PC-3 (cell line): ENCODE results near the gene CELA3A. TPM values are rescaled to one million over a fixed set of nuclear protein-coding genes. Genes with fewer than 3 reads are reported as not detected.

Experiments
- ATAC-seq: fragments of 200-7000 bp; cut with Tn5 transposase; 2 replicates; pipeline ENCODE4 v1.9.1; 2020; ENCODE audit warnings: mild to moderate bottlenecking, moderate library complexity
- Bru-seq: library from RNA; stranded (reverse); fragments of 400-500 nt; gene quantifications from one replicate; lab custom pipeline; 2021; lab: Mats Ljungman, UMichigan
- BruChase-seq, 2 experiments: library from RNA; stranded (reverse); fragments of 400-500 nt; gene quantifications; one replicate each; lab custom pipeline; 2021; lab: Mats Ljungman, UMichigan
- BruUV-seq: library from RNA; stranded (reverse); fragments of 400-500 nt; replicated peaks from 2 replicates; lab custom pipeline; 2021; lab: Mats Ljungman, UMichigan
- CTCF ChIA-PET: fragments of 300-600 bp; sonication (Branson Sonifier 250); formaldehyde crosslinking; loops from one replicate; lab custom pipeline; 2022; ENCODE audit warnings: antibody characterized with exemption; lab: Charles Lee
- POLR2A ChIA-PET: fragments of 300-600 bp; sonication (Branson Sonifier 250); formaldehyde crosslinking; loops from one replicate; lab custom pipeline; 2022; ENCODE audit warnings: antibody characterized with exemption; ENCODE audit not compliant: unreplicated experiment; lab: Charles Lee
- DNase-seq: peaks from one replicate; pipeline ENCODE4 v3.0.0-alpha.2; 2015
- H2AFZ ChIP-seq: fragments of 300-600 bp; sonication (generic); 2 replicates; pipeline ENCODE4 v1.6.0; 2016; ENCODE audit warnings: antibody characterized with exemption, low read length
- H3F3A ChIP-seq: fragments of 300-600 bp; sonication (generic); one replicate; pipeline ENCODE4 v1.6.0; 2017; ENCODE audit warnings: antibody characterized with exemption, low read length, control low read depth, mild to moderate bottlenecking; ENCODE audit not compliant: unreplicated experiment
- H3K27ac ChIP-seq: fragments of 300-600 bp; sonication (generic); 2 replicates; pipeline ENCODE4 v1.5.1; 2016; ENCODE audit warnings: mild to moderate bottlenecking, low read length
- H3K27me3 ChIP-seq: fragments of 300-600 bp; sonication (generic); 2 replicates; pipeline ENCODE4 v1.6.1; 2016; ENCODE audit warnings: low read length, mixed read lengths
- H3K36me3 ChIP-seq: fragments of 300-600 bp; sonication (generic); 2 replicates; pipeline ENCODE4 v1.6.1; 2016; ENCODE audit warnings: low read depth, mixed run types, low read length, mixed read lengths
- H3K4me1 ChIP-seq: fragments of 300-600 bp; sonication (generic); 2 replicates; pipeline ENCODE4 v1.5.1; 2016; ENCODE audit warnings: low read length; ENCODE audit not compliant: insufficient read depth
- H3K4me2 ChIP-seq: fragments of 300-600 bp; sonication (generic); 2 replicates; pipeline ENCODE4 v1.6.0; 2016; ENCODE audit warnings: low read length
- H3K4me3 ChIP-seq: fragments of 300-600 bp; sonication (generic); 2 replicates; pipeline ENCODE4 v1.5.1; 2016; ENCODE audit warnings: mild to moderate bottlenecking, low read length, mixed read lengths
- H3K79me2 ChIP-seq: fragments of 300-600 bp; sonication (generic); 2 replicates; pipeline ENCODE4 v1.6.1; 2017; ENCODE audit warnings: low read length, mixed read lengths
- H3K9ac ChIP-seq: fragments of 300-600 bp; sonication (generic); 2 replicates; pipeline ENCODE4 v1.6.0; 2016; ENCODE audit warnings: mild to moderate bottlenecking, low read length
- H3K9me2 ChIP-seq: fragments of 300-600 bp; sonication (generic); replicated peaks from 2 replicates; pipeline ENCODE4 v1.6.1; 2016; ENCODE audit warnings: mixed run types, low read length, mixed read lengths
- H3K9me3 ChIP-seq: fragments of 300-600 bp; sonication (generic); 2 replicates; pipeline ENCODE4 v1.6.1; 2016; ENCODE audit warnings: low read length, mixed read lengths
- H4K20me1 ChIP-seq: fragments of 300-600 bp; sonication (generic); 2 replicates; pipeline ENCODE4 v1.6.1; 2016; ENCODE audit warnings: low read length, mixed read lengths
- EZH2 ChIP-seq: fragments of 300-600 bp; sonication (generic); IDR thresholded peaks from one replicate; pipeline ENCODE4 v1.6.1; 2017; ENCODE audit warnings: antibody characterized with exemption, mild to moderate bottlenecking, low read length; ENCODE audit not compliant: unreplicated experiment
- EZH2phosphoT487 ChIP-seq: fragments of 300-600 bp; sonication (generic); IDR thresholded peaks from 2 replicates; pipeline ENCODE4 v1.6.1; 2018; ENCODE audit warnings: mild to moderate bottlenecking, antibody characterized with exemption, low read length, borderline replicate concordance
- intact Hi-C: fragments of 100-400 bp; cut with micrococcal nuclease; formaldehyde crosslinking; loops from 2 replicates; pipeline ENCODE4 v1.9.0; 2023
- long read RNA-seq: library from polyadenylated mRNA; unstranded; transcript quantifications from one replicate; pipeline ENCODE4 v2.0.0, GENCODE V29; 2021; ENCODE audit not compliant: unreplicated experiment
- total RNA-seq: library from RNA; depleted of rRNA; stranded (reverse); fragments of >200 nt; gene quantifications from 2 replicates; pipeline ENCODE4 v1.2.3, GENCODE V29; 2014; rRNA removed
- TF ChIP-seq, protein P1 (sequence below): fragments of 300-600 bp; sonication (generic); conservative IDR thresholded peaks from 2 replicates; pipeline ENCODE4 v1.5.1; 2017; ENCODE audit warnings: antibody characterized with exemption, low read depth, mild to moderate bottlenecking, low read length

The CELA3A gene, protein sequence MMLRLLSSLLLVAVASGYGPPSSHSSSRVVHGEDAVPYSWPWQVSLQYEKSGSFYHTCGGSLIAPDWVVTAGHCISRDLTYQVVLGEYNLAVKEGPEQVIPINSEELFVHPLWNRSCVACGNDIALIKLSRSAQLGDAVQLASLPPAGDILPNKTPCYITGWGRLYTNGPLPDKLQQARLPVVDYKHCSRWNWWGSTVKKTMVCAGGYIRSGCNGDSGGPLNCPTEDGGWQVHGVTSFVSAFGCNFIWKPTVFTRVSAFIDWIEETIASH
- total RNA-seq, result not detected in 2 replicates
- Bru-seq, nascent RNA, result not detected
- not detected for BruChase-seq, experiment 1, labeled RNA remaining after a 6-hour chase
- BruChase-seq, experiment 2, labeled RNA remaining after a 2-hour chase, result not detected
- long read RNA-seq, result 0 reads

DNA sequence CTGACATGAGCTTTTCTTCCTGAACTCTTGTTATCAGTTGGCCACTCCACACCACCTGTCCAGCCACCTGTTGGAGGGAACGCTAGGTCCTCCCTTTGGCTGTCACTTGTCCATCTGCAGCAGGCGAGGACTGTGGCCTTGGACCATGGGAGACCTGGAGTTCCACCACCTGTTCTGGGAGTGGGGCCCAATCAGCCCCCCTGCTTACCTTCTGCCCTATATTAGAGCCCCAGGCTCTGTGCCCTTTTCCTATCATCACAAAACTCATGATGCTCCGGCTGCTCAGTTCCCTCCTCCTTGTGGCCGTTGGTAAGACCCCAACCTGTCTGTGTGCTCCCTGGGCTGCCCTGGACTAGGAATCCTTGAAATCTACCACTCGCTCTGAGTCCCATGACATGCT, at the start of gene CELA3A:
TSS of gene CELA3A (plus strand) at position 249 of the 400 bp plus-strand sequence. CDS start at position 267, 18 bp downstream.
- BruUV-seq, result no TSS peak
- POLR2A ChIA-PET, result no interaction called here

DNA sequence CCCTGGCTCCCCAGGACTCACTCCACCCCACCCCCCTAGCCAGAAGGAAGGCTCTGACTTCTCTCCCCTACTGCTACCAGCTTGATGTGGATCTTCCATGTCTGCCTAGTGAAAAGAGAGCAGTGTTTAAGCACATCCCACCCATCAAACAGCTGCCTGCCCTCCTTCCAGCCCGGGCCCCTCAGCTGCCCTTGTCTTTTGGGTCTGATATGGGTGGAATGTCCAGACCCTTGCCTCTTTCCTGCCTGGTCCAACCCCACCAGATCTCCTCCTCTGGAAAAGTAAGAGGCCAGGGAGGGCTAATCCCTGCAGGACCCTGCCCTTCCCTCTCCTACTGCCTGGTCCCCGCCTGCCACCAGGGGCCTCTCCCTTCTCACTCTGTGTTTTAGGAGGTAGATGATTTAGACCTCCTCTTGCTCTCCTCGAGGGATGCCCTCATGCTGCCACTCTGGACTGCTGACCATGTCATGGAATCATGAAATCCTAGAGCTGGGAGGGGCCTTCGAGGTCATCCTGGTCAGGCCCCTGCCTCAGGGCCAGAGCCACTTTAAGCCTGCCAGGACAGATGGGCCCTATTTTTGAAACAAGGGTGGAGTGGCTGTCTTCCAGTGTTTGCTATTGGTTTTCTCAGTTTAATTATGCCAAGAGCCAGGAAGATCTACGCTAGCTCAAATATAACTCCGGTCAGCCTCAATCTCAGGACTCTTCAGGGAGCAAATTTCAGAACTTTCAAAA, 48.5 kb upstream of the CELA3A start:
- POLR2A ChIA-PET, result no interaction called here
- no peak overlapping the region for H3K4me3 ChIP-seq
- no peaks in the 10 kb centered on the region for H3K9me2 ChIP-seq
- no peak overlapping the region for H2AFZ ChIP-seq
- DNase-seq (no peak), ATAC-seq (no peak)
- H3K36me3 ChIP-seq, result no peaks in the 10 kb centered on the region
- H3K4me2 ChIP-seq, result no peak overlapping the region
- TF ChIP-seq EZH2 (no peak), EZH2phosphoT487 (no peak)
- TF ChIP-seq, protein P1, sequence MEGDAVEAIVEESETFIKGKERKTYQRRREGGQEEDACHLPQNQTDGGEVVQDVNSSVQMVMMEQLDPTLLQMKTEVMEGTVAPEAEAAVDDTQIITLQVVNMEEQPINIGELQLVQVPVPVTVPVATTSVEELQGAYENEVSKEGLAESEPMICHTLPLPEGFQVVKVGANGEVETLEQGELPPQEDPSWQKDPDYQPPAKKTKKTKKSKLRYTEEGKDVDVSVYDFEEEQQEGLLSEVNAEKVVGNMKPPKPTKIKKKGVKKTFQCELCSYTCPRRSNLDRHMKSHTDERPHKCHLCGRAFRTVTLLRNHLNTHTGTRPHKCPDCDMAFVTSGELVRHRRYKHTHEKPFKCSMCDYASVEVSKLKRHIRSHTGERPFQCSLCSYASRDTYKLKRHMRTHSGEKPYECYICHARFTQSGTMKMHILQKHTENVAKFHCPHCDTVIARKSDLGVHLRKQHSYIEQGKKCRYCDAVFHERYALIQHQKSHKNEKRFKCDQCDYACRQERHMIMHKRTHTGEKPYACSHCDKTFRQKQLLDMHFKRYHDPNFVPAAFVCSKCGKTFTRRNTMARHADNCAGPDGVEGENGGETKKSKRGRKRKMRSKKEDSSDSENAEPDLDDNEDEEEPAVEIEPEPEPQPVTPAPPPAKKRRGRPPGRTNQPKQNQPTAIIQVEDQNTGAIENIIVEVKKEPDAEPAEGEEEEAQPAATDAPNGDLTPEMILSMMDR, result no peak
- no TSS peak for BruUV-seq
- H3K4me1 ChIP-seq, result peaks cover 18% of the 10 kb centered on the region
- H4K20me1 ChIP-seq, result no peaks in the 10 kb centered on the region
- no peaks in the 10 kb centered on the region for H3K27me3 ChIP-seq
- H3K79me2 ChIP-seq, result no peaks in the 10 kb centered on the region
- intact Hi-C loops, result no loop called here
- no peak overlapping the region for H3K27ac ChIP-seq
- H3F3A ChIP-seq, result no peaks in the 10 kb centered on the region
- H3K9me3 ChIP-seq, result no peaks in the 10 kb centered on the region
- CTCF ChIA-PET, result no interaction called here
- H3K9ac ChIP-seq, result no peak overlapping the region

More for the DNA sequence above, at the start of gene CELA3A:
- H3K9ac ChIP-seq, result no peak within 1 kb of the TSS
- H3K27me3 ChIP-seq, result no peaks in the 10 kb centered on the region
- no peaks in the 10 kb centered on the region for H3K79me2 ChIP-seq
- H4K20me1 ChIP-seq, result no peaks in the 10 kb centered on the region
- H3K36me3 ChIP-seq, result no peaks in the 10 kb centered on the region
- intact Hi-C loops, result no loop called here
- peaks cover 13% of the 10 kb centered on the region; the same call in 1 of the 2 replicates for H3K4me1 ChIP-seq
- CTCF ChIA-PET, result no interaction called here
- TF ChIP-seq EZH2phosphoT487 (no peak), EZH2 (no peak)
- TF ChIP-seq, protein P1, result no peak
- H3F3A ChIP-seq, result no peaks in the 10 kb centered on the region
- no peak within 1 kb of the TSS for H3K27ac ChIP-seq
- H3K4me3 ChIP-seq, result no peak within 1 kb of the TSS
- H3K4me2 ChIP-seq, result no peak within 1 kb of the TSS
- H3K9me2 ChIP-seq, result no peaks in the 10 kb centered on the region
- H2AFZ ChIP-seq, result no peak within 1 kb of the TSS
- ATAC-seq (no peak), DNase-seq (no peak)
- H3K9me3 ChIP-seq, result no peaks in the 10 kb centered on the region
